Liver (tissue), 9 donors: Measurements from ENCODE around the gene P4HB. TPM values are rescaled to one million over a fixed set of nuclear protein-coding genes. Genes with fewer than 3 reads are reported as not detected.

Experiments
- DNase-seq: peaks from one replicate; pipeline ENCODE4 v3.0.0-alpha.2; 2017; ENCODE audit warnings: low spot score
- H3K27ac ChIP-seq, 2 donors: one replicate each; pipeline ENCODE4 v1.7.0; 2013; ENCODE audit warnings: inconsistent platforms in 2 of 2, low read length in 2 of 2, control low read depth in 1 of 2, low read depth in 1 of 2, mild to moderate bottlenecking in 1 of 2
- H3K27me3 ChIP-seq, 4 donors: one replicate each; pipeline versions ENCODE4 v1.6.1 to v1.7.0; 2013; ENCODE audit warnings: low read length in 3 of 4, inconsistent platforms in 1 of 4, mild to moderate bottlenecking in 1 of 4, moderate library complexity in 1 of 4; ENCODE audit not compliant: control insufficient read depth in 4 of 4, insufficient read depth in 4 of 4
- H3K36me3 ChIP-seq, 4 donors: one replicate each; pipeline versions ENCODE4 v1.6.1 to v1.7.0; 2013; ENCODE audit warnings: low read length in 3 of 4, mild to moderate bottlenecking in 3 of 4, low read depth in 1 of 4, moderate library complexity in 1 of 4; ENCODE audit not compliant: control insufficient read depth in 4 of 4, insufficient read depth in 3 of 4
- H3K4me1 ChIP-seq, 4 donors: one replicate each; pipeline versions ENCODE4 v1.6.1 to v1.7.0; 2013; ENCODE audit warnings: low read length in 3 of 4, mild to moderate bottlenecking in 3 of 4, moderate library complexity in 1 of 4; ENCODE audit not compliant: control insufficient read depth in 4 of 4, insufficient read depth in 4 of 4
- H3K4me3 ChIP-seq, 3 donors: one replicate each; pipeline versions ENCODE4 v1.6.1 to v1.7.0; 2013; ENCODE audit warnings: low read length in 3 of 3, control low read depth in 1 of 3, low read depth in 1 of 3, mild to moderate bottlenecking in 1 of 3
- H3K9ac ChIP-seq, 2 donors: one replicate each; pipeline ENCODE4 v1.7.0; 2013; ENCODE audit warnings: low read length in 2 of 2, mild to moderate bottlenecking in 2 of 2, moderate library complexity in 2 of 2, control low read depth in 1 of 2, low read depth in 1 of 2
- H3K9me3 ChIP-seq, 4 donors: one replicate each; pipeline versions ENCODE4 v1.6.1 to v1.7.0; 2013; ENCODE audit warnings: low read length in 3 of 4; ENCODE audit not compliant: control insufficient read depth in 4 of 4
- EGR1 ChIP-seq, 2 donors: IDR thresholded peaks; 2 replicates each; pipeline ENCODE4 v1.6.1; 2016 to 2018; ENCODE audit warnings: antibody characterized with exemption in 2 of 2, low read depth in 2 of 2
- FOXA1 ChIP-seq: IDR thresholded peaks from 2 replicates; pipeline ENCODE4 v1.6.1; 2016; ENCODE audit warnings: antibody characterized with exemption
- FOXA2 ChIP-seq: IDR thresholded peaks from 2 replicates; pipeline ENCODE4 v1.6.1; 2016; ENCODE audit warnings: antibody characterized with exemption
- GABPA ChIP-seq, 2 donors: IDR thresholded peaks in 1 of 2; conservative IDR thresholded peaks in 1 of 2; 2 replicates each; pipeline ENCODE4 v1.6.1; 2016; ENCODE audit warnings: antibody characterized with exemption in 2 of 2, mild to moderate bottlenecking in 1 of 2, moderate library complexity in 1 of 2
- HNF4A ChIP-seq, 2 donors: conservative IDR thresholded peaks; 2 replicates each; pipeline ENCODE4 v1.6.1; 2016; ENCODE audit warnings: antibody characterized with exemption in 2 of 2, mild to moderate bottlenecking in 2 of 2
- HNF4G ChIP-seq: IDR thresholded peaks from 2 replicates; pipeline ENCODE4 v1.6.1; 2016; ENCODE audit warnings: antibody characterized with exemption
- JUND ChIP-seq, 2 donors: IDR thresholded peaks; 2 replicates each; pipeline ENCODE4 v1.6.1; 2016; ENCODE audit warnings: antibody characterized with exemption in 2 of 2
- NR2F2 ChIP-seq: IDR thresholded peaks from 2 replicates; pipeline ENCODE4 v1.6.1; 2016; ENCODE audit warnings: antibody characterized with exemption
- RAD21 ChIP-seq, 2 donors: IDR thresholded peaks; 2 replicates each; pipeline ENCODE4 v1.6.1; 2016; ENCODE audit warnings: antibody characterized with exemption in 2 of 2, mild to moderate bottlenecking in 2 of 2
- RXRA ChIP-seq, 2 donors: IDR thresholded peaks; 2 replicates each; pipeline ENCODE4 v1.6.1; 2017 to 2018; ENCODE audit warnings: antibody characterized with exemption in 2 of 2, mild to moderate bottlenecking in 1 of 2
- SP1 ChIP-seq: IDR thresholded peaks from 2 replicates; pipeline ENCODE4 v1.6.1; 2018; ENCODE audit warnings: antibody characterized with exemption, mild to moderate bottlenecking
- TAF1 ChIP-seq: conservative IDR thresholded peaks from 2 replicates; pipeline ENCODE4 v1.6.1; 2016; ENCODE audit warnings: antibody characterized with exemption, mild to moderate bottlenecking
- YY1 ChIP-seq: IDR thresholded peaks from 2 replicates; pipeline ENCODE4 v1.6.1; 2016; ENCODE audit warnings: antibody characterized with exemption, mild to moderate bottlenecking
- WGBS: extraction: QIAGEN DNeasy Blood & Tissue Kit; methylation state at CpG from one replicate; pipeline ENCODE4 v1.1.7; 2013; 5-methylcytosine and 5-hydroxymethylcytosine counted together
- polyA plus RNA-seq, 2 donors: library from polyadenylated mRNA; stranded (reverse) in 1 of 2; unstranded in 1 of 2; fragments of 200-250 nt in 1 of 2; fragments of >200 nt in 1 of 2; fragmentation: Nextera tagmentation in 1 of 2; extraction: Ambion mirVana in 1 of 2; gene quantifications; one replicate each; pipeline versions ENCODE4 v1.2.1 to v1.2.3, GENCODE V29; 2013 to 2015
- total RNA-seq, 2 donors: library from RNA; depleted of rRNA; stranded (reverse); fragments of >200 nt; gene quantifications; one replicate each; pipeline ENCODE4 v1.2.3, GENCODE V29; 2014
- TF ChIP-seq, protein P1 (sequence below): IDR thresholded peaks from 2 replicates; pipeline ENCODE4 v1.6.1; 2016; ENCODE audit warnings: antibody characterized with exemption
- TF ChIP-seq, protein P2 (sequence below): fragments of 150-350 bp; IDR thresholded peaks from 2 replicates; pipeline ENCODE4 v1.5.1; 2017; ENCODE audit warnings: improper control_type of control experiment, low read depth, low read length; ENCODE audit not compliant: missing input control
- TF ChIP-seq, protein P3 (sequence below): IDR thresholded peaks from 2 replicates; pipeline ENCODE4 v1.6.1; 2016; ENCODE audit warnings: antibody characterized with exemption
- TF ChIP-seq, protein P4 (sequence below): IDR thresholded peaks from 2 replicates; pipeline ENCODE4 v1.6.1; 2016; ENCODE audit warnings: antibody characterized with exemption
- TF ChIP-seq, protein P5 (sequence below): IDR thresholded peaks from 2 replicates; pipeline ENCODE4 v1.6.1; 2016; ENCODE audit warnings: antibody characterized with exemption, mild to moderate bottlenecking
- donor health status: healthy.
- donor health status: healthy.
- donor health status: healthy.
- donor health status: healthy.
- donor health status: healthy.

The P4HB gene
- total and polyA plus RNA-seq, 4 donors: 1,000 to 3,361 (median 1,576) TPM

DNA sequence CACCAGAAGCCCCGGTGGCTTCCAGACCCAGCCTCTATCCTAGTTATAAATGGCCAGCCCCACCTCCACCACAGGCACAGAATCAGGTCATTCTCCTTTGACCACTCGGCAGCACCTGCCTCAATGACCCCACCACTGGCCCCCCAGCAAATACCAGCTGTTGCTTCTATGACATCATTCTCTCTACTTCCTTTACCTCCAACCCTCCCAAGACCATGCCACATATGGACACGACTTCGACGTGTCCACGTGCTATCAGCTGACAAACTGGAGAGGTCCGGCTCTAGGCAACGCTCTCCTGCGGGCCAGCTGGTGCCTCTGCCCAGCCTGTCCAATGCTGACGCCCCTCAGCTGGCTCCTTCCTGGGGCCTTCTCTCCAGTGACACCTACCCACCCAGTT, 25.1 kb upstream of the P4HB start:
- WGBS: 94% methylated on average over 10 of the region's 10 CpGs
- H3K9me3 ChIP-seq: no peaks in the 10 kb centered on the region
- peaks cover 11 to 45% (median 23%) of the 10 kb centered on the region in 4 donors for H3K36me3 ChIP-seq
- no peak overlapping the region for H3K27ac ChIP-seq
- DNase-seq: no peak
- H3K27me3 ChIP-seq: no peaks in the 10 kb centered on the region
- no peak overlapping the region for H3K9ac ChIP-seq
- TF ChIP-seq JUND (IDR thresholded peaks at IDR 0.05): no peak
- no peak overlapping the region for H3K4me3 ChIP-seq
- peaks cover 3 to 12% (median 10%) of the 10 kb centered on the region in 4 donors for H3K4me1 ChIP-seq

DNA sequence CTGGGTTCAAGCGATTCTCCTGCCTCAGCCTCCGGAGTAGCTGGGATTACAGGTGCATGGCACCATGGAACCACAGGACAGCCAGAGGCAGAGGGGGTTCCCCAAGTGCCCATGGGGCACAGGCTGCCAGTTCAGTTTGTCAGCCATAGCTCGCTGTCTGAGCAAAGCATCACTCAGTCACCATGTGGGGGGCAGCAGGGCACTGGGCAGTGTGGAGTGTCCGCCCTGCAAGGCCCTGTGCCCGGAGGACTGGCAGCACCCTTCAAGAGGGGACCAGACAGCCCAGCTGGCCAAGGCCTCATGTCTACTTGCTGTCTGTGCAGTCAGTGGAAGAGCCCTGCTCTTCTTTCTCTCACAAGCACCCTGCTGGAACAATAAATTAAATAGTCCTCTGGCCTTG, 24.6 kb upstream of the P4HB start:
- H3K27me3 ChIP-seq: no peaks in the 10 kb centered on the region
- no peak overlapping the region for H3K27ac ChIP-seq
- no peak for DNase-seq
- 97% methylated on average over 5 of the region's 5 CpGs for WGBS
- no peak overlapping the region for H3K4me3 ChIP-seq
- H3K4me1 ChIP-seq: peaks cover 0 to 7% (median 5%) of the 10 kb centered on the region in 4 donors
- no peak overlapping the region for H3K9ac ChIP-seq
- peaks cover 12 to 45% (median 23%) of the 10 kb centered on the region in 4 donors for H3K36me3 ChIP-seq
- TF ChIP-seq SP1: no peak
- TF ChIP-seq HNF4A (conservative IDR thresholded peaks at IDR 0.05): no peak
- TF ChIP-seq, protein P1, sequence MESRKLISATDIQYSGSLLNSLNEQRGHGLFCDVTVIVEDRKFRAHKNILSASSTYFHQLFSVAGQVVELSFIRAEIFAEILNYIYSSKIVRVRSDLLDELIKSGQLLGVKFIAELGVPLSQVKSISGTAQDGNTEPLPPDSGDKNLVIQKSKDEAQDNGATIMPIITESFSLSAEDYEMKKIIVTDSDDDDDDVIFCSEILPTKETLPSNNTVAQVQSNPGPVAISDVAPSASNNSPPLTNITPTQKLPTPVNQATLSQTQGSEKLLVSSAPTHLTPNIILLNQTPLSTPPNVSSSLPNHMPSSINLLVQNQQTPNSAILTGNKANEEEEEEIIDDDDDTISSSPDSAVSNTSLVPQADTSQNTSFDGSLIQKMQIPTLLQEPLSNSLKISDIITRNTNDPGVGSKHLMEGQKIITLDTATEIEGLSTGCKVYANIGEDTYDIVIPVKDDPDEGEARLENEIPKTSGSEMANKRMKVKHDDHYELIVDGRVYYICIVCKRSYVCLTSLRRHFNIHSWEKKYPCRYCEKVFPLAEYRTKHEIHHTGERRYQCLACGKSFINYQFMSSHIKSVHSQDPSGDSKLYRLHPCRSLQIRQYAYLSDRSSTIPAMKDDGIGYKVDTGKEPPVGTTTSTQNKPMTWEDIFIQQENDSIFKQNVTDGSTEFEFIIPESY: no peak
- TF ChIP-seq NR2F2: no peak
- no peak for TF ChIP-seq EGR1 (IDR thresholded peaks at IDR 0.05; ENCODE audit: low read depth in 2 of 2)
- TF ChIP-seq JUND (IDR thresholded peaks at IDR 0.05): no peak
- no peaks in the 10 kb centered on the region for H3K9me3 ChIP-seq

DNA sequence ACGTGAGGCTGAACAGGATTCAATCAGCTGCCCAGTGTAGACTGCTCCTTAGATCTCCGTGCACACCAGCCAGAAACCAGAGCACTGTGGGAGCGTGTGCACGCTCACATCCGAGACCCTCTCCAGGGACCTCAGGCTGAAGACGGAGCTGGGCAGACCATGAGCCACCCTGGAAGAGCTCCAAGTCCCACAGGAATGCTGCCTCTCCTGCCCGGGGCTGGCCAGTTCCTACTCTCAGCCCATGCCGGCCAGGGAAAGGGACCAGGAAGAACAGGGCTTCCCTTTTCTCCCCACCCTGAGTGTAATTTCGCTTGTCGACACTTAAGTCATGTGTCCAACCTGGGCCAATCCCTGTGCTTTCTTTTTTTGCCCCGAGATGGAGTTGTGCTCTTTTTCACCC, 24.2 kb upstream of the P4HB start:
- Histone ChIP-seq H3K27me3 (no peaks in the 10 kb centered on the region), H3K4me3 (no peak overlapping the region), H3K9ac (no peak overlapping the region), H3K36me3 (peaks cover 12 to 45% (median 23%) of the 10 kb centered on the region in 4 donors), H3K9me3 (no peaks in the 10 kb centered on the region), H3K4me1 (peaks cover 0 to 2% (median under 1%) of the 10 kb centered on the region in 4 donors), H3K27ac (no peak overlapping the region)
- no peak for TF ChIP-seq RXRA (IDR thresholded peaks at IDR 0.05)
- TF ChIP-seq NR2F2: no peak
- TF ChIP-seq JUND (IDR thresholded peaks at IDR 0.05): no peak
- TF ChIP-seq, protein P2, sequence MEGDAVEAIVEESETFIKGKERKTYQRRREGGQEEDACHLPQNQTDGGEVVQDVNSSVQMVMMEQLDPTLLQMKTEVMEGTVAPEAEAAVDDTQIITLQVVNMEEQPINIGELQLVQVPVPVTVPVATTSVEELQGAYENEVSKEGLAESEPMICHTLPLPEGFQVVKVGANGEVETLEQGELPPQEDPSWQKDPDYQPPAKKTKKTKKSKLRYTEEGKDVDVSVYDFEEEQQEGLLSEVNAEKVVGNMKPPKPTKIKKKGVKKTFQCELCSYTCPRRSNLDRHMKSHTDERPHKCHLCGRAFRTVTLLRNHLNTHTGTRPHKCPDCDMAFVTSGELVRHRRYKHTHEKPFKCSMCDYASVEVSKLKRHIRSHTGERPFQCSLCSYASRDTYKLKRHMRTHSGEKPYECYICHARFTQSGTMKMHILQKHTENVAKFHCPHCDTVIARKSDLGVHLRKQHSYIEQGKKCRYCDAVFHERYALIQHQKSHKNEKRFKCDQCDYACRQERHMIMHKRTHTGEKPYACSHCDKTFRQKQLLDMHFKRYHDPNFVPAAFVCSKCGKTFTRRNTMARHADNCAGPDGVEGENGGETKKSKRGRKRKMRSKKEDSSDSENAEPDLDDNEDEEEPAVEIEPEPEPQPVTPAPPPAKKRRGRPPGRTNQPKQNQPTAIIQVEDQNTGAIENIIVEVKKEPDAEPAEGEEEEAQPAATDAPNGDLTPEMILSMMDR: no peak
- TF ChIP-seq, protein P3, sequence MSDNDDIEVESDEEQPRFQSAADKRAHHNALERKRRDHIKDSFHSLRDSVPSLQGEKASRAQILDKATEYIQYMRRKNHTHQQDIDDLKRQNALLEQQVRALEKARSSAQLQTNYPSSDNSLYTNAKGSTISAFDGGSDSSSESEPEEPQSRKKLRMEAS: no peak
- no peak for TF ChIP-seq GABPA (IDR thresholded peaks at IDR 0.05 in 1 of 2, conservative IDR thresholded peaks at IDR 0.05 in 1 of 2)
- TF ChIP-seq SP1: no peak
- TF ChIP-seq, protein P1: no peak
- TF ChIP-seq YY1: no peak
- TF ChIP-seq FOXA1: no peak
- TF ChIP-seq HNF4G: no peak
- TF ChIP-seq, protein P4, sequence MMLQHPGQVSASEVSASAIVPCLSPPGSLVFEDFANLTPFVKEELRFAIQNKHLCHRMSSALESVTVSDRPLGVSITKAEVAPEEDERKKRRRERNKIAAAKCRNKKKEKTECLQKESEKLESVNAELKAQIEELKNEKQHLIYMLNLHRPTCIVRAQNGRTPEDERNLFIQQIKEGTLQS: no peak
- TF ChIP-seq, protein P5, sequence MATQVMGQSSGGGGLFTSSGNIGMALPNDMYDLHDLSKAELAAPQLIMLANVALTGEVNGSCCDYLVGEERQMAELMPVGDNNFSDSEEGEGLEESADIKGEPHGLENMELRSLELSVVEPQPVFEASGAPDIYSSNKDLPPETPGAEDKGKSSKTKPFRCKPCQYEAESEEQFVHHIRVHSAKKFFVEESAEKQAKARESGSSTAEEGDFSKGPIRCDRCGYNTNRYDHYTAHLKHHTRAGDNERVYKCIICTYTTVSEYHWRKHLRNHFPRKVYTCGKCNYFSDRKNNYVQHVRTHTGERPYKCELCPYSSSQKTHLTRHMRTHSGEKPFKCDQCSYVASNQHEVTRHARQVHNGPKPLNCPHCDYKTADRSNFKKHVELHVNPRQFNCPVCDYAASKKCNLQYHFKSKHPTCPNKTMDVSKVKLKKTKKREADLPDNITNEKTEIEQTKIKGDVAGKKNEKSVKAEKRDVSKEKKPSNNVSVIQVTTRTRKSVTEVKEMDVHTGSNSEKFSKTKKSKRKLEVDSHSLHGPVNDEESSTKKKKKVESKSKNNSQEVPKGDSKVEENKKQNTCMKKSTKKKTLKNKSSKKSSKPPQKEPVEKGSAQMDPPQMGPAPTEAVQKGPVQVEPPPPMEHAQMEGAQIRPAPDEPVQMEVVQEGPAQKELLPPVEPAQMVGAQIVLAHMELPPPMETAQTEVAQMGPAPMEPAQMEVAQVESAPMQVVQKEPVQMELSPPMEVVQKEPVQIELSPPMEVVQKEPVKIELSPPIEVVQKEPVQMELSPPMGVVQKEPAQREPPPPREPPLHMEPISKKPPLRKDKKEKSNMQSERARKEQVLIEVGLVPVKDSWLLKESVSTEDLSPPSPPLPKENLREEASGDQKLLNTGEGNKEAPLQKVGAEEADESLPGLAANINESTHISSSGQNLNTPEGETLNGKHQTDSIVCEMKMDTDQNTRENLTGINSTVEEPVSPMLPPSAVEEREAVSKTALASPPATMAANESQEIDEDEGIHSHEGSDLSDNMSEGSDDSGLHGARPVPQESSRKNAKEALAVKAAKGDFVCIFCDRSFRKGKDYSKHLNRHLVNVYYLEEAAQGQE: no peak
- no peak for TF ChIP-seq RAD21 (IDR thresholded peaks at IDR 0.05)
- no peak for TF ChIP-seq EGR1 (IDR thresholded peaks at IDR 0.05; ENCODE audit: low read depth in 2 of 2)
- TF ChIP-seq HNF4A (conservative IDR thresholded peaks at IDR 0.05): no peak
- no peak for TF ChIP-seq TAF1
- TF ChIP-seq FOXA2: no peak
- DNase-seq: no peak
- 90% methylated on average over 11 of the region's 11 CpGs for WGBS
